Erythroblast (primary cell): ENCODE results near the gene WNT7A.

Source experiments
- GATA1 ChIP-seq: IDR thresholded peaks from 2 replicates; pipeline ENCODE4 v1.6.1; 2011; ENCODE audit warnings: low read depth, mild to moderate bottlenecking, control low read depth, low read length, moderate library complexity
- POLR2A ChIP-seq: IDR thresholded peaks from 2 replicates; pipeline ENCODE4 v1.6.1; 2011; ENCODE audit warnings: mild to moderate bottlenecking, low read length

GRCh38 chr3:13767030-13767429 is 112.8 kb downstream of the WNT7A start:
- TF ChIP-seq POLR2A (no peak), GATA1 (no peak)
